NCI-H460 (cell line): ENCODE measurements around the gene AHNAK2. TPM values are rescaled to one million over a fixed set of nuclear protein-coding genes. Genes with fewer than 3 reads are reported as not detected.

ENCODE experiments used
- DNase-seq: peaks from one replicate; pipeline ENCODE4 v3.0.0-alpha.2; 2016; ENCODE audit warnings: low read depth; ENCODE audit errors: extremely low read depth
- total RNA-seq: library from RNA; depleted of rRNA; stranded (reverse); fragments of >200 nt; shearing (Covaris generic); gene quantifications from 2 replicates; pipeline ENCODE4 v1.2.3, GENCODE V29; 2014

The AHNAK2 gene
- total RNA-seq, 1 experiment from 2014 or later, result 38.2 TPM

DNA sequence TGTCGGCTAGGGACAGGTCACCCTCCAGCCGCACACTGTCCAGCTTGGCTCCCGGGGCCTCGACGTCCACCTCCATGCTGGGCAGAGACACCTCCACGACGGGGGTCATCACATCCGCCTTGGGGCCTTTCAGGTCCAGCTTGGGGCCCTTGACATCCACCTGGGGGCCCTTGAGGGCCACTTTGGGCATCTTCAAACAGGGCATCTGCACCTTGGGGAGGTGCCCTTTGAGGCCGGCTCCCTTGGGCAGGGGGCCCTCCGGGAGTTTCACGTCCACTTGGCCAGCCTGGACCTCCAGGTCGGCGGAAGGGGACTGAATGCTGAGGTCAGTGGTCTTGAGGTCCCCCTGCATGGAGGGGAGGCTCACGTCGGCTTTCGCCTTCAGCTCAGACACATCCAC is 35.6 kb downstream of the AHNAK2 start:
- no peak for DNase-seq

DNA sequence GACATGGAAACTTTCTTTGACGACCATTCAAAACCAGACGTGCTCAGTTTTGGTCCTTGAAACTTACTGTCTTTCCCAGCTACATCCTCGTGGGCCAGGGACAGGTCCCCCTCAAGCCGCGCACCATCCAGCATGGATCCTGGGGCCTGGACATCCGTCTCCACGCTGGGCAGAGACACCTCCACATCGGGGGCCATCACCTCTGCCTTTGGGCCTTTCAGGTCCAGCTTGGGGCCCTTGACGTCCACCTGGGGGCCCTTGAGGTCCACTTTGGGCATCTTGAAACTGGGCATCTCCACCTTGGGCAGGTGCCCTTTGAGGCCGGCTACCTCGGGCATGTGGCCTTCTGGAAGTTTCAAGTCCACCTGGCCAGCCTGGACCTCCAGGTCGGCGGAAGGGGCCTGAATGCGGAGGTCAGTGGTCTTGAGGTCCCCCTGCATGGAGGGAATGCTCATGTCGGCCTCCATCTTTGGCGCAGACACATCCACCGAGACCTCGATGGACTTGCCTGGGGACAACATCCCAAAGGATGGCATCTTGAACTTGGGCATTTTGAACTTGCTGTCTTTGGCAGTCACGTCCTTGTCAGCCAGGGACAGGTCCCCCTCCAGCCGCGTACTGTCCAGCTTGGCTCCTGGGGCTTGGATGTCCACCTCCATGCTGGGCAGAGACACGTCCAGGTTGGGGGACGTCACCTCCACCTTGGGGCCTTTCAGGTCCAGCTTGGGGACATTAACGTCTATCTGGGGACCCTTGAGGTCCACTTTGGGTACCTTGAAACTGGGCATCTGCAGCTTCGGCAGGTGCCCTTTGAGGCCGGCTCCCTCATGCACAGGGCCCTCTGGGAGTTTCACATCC is 36.4 kb downstream of the AHNAK2 start:
- DNase-seq, result no peak

DNA sequence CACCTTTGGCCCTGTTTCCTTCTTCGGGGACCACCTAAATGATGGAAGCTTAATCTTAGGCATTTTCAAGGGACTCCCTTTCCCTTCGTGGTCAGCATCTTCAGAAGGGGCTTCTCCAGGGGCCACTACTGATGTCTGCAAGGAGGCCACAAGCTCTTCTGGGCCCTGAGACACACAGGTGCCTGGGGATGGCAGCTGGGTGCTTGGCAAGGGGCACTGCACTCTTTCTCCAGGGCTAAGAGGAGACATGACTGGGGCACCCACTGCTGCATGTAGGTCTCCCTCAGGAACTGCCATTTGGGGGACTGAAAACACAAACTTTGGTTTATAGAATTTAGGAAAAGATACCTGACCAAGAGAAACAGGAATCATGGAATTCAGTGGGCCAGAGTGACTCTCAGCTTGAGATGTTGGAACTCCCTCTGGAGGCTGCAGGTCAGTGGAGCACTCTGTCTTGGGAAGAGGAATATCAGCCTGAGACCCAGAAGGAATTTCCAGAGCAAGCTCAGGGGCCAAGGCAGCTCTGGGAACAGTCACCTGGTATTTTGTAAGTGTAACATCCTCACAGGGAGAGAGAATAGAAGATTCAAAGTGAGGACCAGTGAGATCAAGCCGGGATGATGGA is 37.5 kb downstream of the AHNAK2 start:
- no peak for DNase-seq

DNA sequence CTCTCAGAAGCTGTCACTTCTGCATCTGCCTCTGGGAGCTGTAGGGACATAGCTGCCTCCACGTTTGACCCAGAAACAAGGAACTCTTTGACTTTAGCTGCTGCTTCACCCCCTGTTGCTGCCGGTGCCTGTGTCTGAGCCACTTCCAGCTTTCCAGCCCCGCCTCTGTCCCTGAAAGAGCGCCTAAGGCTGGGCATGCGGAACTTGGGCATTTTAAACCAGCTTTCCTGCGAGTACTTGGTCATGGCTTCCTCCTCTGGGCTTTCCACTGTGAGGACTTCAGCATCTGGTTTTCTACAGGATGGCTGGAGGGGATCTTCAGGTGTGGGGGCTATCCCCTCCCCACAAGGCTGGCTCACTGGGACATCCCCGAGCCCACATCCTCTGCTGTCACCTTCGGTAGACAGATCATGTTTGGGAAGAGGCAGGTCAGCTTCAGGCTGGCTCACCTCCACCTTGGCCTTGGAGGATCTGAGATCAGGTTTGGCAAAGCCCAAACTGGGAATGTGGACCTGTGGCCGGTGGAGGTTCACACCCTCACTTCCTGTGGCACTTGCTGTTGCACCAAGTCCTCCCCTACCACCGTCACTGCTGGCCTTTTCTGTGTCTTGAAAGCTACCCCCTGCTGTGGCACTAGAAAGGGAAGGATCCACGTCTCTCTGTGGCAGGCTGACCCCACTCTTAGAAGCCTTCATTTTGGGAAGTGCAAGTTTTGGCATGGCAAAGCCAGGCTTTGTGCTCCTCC is 38.3 kb downstream of the AHNAK2 start:
- no peak for DNase-seq

DNA sequence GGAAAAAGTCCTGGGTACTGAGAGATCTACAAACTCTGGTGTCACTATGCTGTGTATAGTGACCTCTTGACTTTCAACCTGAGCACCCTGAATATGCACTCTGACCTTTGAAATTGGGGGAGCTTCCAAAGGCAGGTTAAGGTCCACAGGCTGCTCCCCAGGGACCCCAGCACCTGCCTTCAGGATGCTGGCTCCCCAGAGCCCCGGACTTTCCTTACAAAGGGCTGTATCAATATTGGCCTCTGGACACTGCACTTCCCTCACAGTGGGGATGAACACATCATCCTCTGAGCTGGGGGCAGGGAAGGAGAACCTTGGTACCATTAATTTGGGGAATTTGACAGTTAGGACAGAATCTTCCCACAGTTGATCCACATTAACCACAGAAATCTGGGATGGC is 39.2 kb downstream of the AHNAK2 start:
- no peak for DNase-seq

DNA sequence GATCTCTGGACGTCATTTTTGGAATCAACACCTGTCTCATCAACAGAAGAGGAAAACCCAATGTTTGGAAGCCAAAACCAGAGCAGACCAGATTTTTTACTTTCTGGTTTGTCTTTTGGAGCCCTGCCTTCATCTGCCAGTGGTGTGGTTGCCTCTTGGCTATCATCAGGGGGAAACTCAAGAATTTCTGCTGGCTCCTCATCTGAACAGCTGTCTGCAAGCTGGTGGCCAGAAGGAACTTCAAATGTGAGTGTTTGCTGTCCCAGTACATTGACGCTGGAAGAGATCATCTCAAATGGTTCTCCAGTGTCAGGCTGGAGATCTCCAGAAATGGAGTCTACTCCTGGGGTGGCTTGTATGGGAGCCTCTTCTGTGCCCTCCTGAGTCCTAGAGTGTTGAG is 39.7 kb downstream of the AHNAK2 start:
- DNase-seq, result no peak

DNA sequence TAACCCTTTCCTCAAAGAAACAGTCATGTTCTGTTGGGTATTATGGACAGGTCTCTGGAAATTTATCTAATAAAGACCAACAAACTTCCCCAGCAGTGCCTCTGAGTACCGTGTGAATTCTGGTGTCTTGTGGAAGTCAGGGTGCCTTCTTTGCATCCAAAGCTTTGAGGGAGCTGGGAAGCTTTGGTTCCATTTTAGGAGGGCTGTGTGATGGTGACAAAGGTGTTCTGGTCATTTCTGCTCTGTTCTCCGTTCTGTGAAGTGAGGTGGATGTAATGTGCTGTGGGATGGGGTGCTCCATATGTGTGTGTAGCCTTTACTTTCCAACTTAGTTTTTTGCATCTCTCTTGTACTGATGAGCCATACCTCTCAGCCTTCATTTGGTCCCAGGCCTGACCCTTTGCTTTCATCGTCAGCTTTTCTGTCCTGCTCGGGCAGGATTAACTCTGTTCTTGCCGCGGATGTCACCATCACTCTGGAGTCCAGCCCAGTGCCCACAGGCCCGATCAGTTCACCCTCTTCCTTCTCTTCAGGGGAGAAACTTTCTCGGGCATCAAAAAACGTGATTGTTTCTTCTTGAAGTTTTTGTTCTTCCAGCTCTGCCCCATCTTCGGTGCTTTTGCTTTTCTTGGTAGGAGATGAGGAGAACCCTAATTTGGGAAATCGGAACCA is 40.3 kb downstream of the AHNAK2 start:
- no peak for DNase-seq

DNA sequence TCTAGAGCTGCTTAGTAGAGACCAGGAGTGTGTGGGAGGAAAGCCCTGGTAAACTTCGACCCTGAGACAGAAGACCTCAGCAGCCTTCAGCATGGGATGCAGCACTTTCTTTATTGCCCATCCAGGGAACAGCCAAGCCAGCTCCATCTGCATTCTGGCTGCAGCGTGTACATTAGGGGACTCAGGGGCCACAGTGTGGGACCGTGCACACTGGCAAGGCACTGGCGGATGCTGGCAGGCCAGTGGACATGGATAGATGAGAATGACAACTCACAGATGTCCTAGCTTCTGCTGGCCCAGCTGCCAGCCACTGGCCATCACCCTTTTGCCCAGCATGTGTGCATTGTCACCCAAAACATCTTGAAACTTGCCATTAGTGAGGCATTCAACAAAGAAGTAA is 41.0 kb downstream of the AHNAK2 start:
- DNase-seq, result no peak

DNA sequence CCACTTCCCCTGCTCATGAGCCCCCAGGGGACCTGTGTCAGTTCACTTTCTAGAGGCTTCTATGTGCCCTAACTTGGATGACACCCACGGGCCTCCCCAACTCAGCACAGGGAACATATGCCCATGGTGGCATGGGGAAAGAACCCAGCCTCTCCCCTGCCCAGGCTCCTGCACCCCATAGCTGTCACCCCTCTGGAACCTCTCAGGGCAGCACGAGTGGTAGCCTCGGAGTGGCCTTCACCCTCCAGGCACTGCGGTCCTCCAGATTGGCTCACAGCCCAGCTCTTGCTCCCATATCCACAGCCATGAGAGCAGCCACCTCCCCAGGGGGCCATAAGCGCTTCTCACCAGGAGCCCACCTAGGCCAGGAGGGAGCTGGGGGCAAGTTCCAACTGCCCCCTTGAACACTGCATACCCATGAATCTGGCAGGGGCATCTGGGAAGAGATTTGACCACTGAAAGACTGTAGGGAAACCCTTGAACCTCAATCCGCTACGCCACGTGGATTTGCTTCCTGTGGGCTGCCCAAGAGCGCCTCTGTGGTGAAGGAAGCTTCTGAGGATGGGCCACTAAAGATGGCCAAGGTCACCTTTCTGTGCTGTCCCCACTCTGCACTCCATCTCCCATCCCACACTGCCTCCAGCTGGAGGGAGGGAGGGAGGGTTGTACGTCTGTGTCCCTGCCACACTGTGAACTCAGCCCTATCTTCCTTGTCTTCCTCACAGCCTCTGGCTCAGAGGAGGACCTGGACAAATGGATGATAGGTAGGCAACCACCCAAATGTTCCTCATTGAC is 41.6 kb downstream of the AHNAK2 start:
- DNase-seq, result no peak

DNA sequence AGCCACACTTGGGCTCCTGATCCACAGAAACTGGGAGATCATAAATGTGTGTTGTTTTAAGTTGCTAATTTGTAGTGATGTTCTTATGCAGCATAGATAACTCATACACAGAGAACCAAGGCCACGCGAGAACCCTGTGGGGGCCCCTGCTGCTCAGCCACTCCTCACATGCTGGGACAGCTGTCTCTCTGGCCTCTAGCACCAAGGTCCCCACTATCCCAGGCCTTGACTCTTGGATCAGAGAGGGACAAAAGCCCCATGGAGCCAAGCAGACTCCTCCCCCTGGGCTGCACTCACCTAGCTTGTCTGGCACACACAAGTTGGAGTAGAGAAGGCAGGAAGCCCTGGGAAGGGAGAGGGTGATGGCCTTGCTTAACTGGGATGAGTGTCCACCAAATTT is 42.2 kb downstream of the AHNAK2 start:
- DNase-seq, result no peak

DNA sequence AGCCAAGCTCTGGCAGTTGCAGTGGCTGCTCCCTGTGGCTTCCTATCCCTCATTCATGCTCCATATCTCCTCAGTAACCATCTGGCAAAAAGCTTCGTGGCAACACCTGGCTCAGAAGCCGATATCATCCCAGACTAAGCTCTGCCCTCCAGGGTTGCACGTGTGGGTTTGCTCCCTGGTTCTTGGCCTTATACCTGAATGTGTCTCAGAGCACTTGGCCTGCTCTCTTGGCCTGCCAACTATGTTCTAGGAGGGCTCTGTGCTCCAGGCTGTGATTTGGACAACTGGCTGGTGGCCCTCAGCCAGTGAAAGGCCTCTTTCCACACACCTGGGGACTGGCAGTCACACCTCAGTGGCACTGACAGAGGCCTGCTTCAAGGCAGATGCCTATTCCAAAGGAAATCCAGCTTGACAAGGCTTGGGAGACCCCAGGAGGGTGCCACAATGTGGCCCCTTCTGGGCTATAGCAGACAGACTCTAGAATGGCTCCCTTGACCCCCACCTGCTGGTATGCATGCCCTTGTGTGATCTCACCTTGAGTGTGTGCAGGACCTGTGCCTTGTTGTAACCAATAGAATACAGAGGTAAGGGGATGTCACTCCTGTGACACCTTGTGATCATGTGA is 43.0 kb downstream of the AHNAK2 start:
- no peak for DNase-seq

DNA sequence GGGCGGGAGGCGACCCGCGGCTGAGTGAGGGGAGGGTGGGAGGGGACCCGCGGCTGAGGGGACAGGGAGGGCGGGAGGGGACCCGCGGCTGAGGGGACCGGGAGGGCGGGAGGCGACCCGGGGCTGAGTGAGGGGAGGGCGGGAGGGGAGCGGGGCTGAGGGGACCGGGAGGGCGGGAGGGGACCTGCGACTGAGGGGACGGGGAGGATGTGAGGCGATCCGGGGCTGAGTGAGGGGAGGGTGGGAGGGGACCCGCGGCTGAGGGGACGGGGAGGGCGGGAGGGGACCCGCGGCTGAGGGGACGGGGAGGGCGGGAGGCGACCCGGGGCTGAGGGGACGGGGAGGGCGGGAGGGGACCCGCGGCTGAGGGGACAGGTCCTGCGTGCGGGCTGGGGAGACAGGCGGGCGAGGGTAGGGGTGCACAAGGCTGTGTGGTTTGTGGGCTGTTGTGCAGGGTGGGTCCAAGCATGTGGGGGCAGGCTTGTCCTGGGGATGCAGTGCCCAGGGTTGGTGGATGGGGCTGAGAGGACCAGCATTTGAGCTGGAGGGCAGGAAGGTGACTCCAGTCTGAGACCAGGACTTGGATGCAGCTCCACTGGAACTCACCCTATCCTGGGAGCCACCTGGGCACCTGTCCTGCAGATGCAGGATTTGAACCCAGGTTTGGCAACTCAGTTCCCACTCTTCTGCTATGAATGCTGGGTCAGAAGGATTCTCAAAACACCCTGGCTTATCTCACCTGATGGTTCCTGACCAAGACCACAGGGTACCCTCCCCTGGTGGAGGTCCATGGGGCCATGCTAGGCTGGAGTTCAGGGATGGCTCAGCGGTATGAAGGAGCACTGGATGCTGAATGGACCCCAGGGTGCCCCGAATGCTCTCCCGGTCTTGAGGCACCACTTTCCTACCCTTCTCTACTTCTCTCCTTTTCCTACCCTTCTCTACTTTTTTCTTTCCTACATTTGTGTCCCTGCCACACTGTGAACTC is 44.1 kb downstream of the AHNAK2 start:
- no peak for DNase-seq

DNA sequence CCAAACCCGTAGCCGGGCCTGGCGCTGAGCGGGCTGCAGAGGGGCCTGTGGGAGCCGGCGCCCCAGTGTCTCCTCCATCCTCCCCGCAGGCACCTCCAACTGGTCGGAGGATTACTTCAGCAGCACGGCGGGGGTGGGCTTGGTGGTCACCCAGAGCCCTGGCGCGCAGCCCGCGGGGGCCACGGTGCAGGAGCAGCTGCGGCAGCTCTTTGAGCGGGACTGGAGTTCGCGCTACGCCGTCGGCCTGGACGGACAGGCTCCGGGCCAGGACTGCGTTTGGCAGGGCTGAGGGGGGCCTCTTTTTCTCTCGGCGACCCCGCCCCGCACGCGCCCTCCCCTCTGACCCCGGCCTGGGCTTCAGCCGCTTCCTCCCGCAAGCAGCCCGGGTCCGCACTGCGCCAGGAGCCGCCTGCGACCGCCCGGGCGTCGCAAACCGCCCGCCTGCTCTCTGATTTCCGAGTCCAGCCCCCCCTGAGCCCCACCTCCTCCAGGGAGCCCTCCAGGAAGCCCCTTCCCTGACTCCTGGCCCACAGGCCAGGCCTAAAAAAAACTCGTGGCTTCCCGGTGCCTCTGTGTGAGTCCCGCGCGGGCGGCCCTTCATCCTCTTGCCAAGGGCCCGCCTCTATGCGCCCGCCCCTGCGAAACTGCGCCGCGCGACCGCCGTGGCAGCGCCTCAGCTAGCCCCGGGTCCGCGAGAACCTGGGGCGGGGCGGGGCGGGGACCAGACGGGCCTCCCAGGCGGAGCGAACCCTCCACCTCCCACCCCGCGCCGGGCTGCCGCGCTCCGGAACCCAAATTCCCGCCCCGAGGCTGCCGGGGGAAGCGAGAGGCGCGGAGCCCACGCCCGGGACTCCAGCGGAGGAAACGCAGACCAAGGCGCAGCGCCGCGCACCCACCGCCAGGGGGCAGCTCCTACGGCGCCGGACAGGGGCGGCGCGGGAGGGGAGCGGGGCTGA is 45.2 kb downstream of the AHNAK2 start:
- peak; percentile 71 for DNase-seq

DNA sequence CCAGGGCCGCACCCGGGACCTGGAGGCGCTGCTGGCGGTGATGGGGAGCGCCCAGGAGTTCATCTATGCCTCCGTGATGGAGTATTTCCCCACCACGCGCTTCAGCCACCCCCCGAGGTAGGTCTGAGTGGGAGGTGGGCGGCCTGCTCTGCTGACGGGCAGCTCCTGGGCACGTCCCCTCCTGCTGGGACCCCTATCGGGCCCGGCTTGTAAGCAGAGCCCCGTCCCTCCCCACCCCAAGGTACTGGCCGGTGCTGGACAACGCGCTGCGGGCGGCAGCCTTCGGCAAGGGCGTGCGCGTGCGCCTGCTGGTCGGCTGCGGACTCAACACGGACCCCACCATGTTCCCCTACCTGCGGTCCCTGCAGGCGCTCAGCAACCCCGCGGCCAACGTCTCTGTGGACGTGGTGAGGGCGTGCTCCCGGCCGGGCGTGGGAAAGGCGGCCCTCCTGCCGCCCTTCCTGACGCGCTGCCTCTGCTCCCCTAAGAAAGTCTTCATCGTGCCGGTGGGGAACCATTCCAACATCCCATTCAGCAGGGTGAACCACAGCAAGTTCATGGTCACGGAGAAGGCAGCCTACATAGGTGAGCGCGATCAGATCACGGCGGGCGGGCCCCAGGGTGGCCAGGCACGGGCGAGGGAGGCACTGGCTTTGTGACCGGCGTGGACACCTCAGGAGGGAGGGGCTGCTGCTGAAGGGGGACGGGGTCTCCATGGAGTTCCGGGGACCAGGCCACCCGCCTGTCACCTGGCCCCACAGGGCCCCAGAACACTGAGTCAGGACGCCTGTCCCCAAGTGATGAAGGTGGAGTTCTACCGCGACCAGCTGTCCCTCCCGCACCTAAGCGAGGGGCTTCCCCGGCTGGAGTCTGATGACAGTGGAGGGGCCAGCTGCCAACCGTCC is 46.2 kb downstream of the AHNAK2 start:
- DNase-seq, result no peak

DNA sequence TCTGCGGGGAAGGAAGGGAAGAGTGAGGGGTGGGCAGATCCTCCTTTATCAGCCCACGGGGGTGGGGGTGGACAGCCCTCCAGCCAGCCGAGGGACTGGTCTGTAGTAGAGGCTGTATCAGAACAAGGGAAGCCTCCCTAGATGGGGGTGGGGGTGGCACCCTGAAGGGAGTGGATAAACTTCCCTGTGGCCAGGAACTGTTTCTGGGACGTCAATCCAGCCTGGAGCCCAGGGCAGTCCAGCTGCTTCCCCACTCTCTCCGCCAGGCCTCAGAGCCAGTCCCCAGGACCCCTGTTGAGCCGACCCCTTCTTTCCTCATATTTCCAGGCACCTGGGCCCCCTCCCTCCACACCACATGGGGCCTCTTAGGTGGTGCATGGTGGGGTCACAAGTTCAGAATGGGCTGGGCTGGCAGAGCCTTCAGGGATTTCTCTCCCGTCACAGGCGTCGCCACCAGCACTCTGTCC is 46.8 kb downstream of the AHNAK2 start:
- DNase-seq, result no peak
